ENCODE results near the gene CPO.

DNA sequence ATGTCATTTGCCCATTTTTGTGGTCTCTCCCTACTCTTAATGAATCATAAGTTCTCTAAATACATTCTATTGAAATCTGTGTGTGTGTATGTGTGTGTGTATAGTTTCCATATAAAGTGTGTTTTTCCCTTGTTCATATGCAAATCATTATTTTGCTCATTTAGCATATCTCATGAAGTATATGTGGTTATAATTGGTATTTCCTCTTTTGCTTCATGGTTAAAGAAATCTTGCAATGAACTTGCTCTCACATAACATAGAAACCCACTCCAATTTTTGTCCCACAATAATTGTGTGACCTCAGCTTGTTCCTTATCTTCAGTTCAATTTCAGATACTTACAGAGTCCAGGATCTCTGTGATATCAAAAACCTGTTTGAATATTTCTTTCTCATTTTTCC, 1.2 kb downstream of the CPO start:
- TF ChIP-seq, protein P1, sequence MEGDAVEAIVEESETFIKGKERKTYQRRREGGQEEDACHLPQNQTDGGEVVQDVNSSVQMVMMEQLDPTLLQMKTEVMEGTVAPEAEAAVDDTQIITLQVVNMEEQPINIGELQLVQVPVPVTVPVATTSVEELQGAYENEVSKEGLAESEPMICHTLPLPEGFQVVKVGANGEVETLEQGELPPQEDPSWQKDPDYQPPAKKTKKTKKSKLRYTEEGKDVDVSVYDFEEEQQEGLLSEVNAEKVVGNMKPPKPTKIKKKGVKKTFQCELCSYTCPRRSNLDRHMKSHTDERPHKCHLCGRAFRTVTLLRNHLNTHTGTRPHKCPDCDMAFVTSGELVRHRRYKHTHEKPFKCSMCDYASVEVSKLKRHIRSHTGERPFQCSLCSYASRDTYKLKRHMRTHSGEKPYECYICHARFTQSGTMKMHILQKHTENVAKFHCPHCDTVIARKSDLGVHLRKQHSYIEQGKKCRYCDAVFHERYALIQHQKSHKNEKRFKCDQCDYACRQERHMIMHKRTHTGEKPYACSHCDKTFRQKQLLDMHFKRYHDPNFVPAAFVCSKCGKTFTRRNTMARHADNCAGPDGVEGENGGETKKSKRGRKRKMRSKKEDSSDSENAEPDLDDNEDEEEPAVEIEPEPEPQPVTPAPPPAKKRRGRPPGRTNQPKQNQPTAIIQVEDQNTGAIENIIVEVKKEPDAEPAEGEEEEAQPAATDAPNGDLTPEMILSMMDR (conservative IDR thresholded peaks at IDR 0.05; ENCODE audit: low read length) = no peak
- no peak for TF ChIP-seq EZH2phosphoT487 (IDR thresholded peaks at IDR 0.05; ENCODE audit: borderline replicate concordance, low read depth, low read length)
